ENCODE data around the gene ABLIM3. TPM values are rescaled to one million over a fixed set of nuclear protein-coding genes. Genes with fewer than 3 reads are reported as not detected.

The ABLIM3 gene
- total RNA-seq, 1 donor from 2014 or later, result 2.4 TPM

DNA sequence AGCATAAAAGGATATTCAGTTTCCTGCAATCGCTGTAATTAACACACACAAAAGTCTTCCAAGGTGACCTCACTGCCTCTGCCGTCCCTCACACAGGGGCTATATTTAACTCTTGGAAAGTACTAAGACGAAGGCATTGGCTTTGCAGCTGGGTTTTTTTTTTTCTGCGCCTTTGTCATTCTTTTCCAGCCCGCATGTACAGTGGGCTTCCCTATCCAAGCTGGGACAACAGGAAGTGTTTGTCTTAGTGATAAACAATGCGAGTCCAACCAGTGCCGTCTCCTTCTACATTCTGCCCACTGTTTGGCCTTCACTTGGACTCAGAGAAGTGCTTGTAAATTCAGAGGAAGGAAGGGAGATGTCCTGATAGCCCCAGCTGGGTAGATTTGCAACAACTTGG is 148.0 kb downstream of the ABLIM3 start:
- DNase-seq (ENCODE audit: low read depth, low spot score), result no peak
- Mint-ChIP-seq H3K4me1 (peaks cover 11% of the 10 kb centered on the region), H3K4me3 (no peak overlapping the region), H3K27me3 (ENCODE audit: low read depth) (no peaks in the 10 kb centered on the region), H3K36me3 (ENCODE audit: low read depth) (no peaks in the 10 kb centered on the region), H3K9me3 (no peaks in the 10 kb centered on the region), H3K27ac (ENCODE audit: unreplicated experiment) (peak overlapping the region; percentile 92)
- TF ChIP-seq, protein P1, sequence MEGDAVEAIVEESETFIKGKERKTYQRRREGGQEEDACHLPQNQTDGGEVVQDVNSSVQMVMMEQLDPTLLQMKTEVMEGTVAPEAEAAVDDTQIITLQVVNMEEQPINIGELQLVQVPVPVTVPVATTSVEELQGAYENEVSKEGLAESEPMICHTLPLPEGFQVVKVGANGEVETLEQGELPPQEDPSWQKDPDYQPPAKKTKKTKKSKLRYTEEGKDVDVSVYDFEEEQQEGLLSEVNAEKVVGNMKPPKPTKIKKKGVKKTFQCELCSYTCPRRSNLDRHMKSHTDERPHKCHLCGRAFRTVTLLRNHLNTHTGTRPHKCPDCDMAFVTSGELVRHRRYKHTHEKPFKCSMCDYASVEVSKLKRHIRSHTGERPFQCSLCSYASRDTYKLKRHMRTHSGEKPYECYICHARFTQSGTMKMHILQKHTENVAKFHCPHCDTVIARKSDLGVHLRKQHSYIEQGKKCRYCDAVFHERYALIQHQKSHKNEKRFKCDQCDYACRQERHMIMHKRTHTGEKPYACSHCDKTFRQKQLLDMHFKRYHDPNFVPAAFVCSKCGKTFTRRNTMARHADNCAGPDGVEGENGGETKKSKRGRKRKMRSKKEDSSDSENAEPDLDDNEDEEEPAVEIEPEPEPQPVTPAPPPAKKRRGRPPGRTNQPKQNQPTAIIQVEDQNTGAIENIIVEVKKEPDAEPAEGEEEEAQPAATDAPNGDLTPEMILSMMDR (conservative IDR thresholded peaks at IDR 0.05), result no peak

DNA sequence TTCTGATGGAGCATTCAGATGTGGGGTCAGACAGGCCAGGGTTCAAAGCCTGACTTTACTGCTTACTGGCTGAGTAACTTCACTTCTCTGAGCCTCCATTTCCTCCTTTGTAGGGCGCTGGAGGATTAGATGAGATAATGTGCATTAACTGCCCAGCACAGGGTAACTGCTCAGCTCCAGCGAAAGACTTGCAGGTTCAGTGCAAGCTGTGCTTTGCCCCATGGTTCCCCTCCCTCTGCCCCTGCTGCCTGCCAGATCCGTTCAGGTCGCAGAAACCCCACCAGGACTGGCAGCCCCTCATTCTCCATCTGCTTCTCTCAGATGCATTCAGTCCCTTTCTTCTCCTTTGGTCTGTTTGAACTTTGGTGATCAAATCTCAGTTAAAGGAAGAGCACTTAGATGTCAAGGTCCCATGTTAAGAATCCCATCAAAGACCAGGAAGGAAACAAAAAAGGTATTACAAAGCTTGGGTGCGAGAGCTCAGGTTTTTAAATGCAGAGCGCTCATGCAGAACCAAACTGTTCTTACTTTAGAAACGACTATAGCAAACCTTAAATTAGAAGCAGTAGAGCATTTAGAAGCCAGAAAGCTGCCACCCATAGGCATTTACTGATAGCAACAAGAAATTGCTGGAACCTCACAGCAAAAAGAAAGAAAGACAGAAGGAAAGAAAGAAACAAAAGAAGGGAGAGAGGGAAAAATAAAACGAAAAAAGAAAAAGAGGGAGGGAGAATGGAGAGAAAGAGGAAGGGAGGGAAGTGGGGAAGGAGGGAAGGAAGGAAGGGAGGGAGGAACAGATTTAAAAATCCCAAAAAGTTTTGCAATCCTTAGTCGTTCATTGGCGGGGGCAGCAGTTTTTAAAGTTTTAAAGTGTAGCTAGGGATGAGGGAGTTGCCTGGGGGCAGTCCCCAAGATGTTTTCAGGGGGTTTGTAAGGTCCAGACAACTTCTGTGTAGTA is 153.9 kb downstream of the ABLIM3 start:
- Mint-ChIP-seq H3K4me1 (peaks cover 7% of the 10 kb centered on the region), H3K27me3 (ENCODE audit: low read depth) (no peaks in the 10 kb centered on the region)

DNA sequence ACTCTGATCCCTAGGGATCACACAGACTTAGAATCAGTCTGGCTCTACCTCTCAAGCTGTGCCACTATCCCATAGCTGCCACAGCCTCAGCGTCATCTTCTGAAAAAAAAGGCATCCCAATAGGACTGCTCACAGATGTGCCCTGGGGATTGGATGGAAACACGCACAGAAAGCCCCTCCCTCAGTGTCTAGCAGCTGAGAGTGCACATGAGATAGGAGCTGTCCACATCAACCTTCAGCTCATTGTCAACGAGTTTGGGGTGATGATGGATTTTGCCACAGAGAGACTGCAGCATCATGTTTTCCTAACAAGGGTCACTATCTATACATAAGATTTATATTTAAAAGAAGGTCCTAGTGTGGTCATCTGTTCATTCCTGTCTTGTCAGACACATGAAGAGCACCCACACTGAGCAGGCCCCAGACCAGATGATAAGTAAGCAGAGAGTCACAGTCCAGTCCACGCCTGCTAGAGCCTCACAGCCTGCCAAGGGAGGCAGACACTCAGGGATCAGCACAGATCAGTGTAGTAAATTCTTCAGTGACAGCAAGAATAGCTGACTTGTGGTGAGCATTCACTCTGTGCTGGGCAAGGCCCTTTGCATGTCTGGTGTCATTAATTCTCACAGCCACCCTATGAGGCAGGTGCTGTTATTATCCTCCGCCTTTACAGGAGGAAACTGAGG is 156.2 kb downstream of the ABLIM3 start:
- TF ChIP-seq, protein P1 (conservative IDR thresholded peaks at IDR 0.05), result no peak
- H3K36me3 Mint-ChIP-seq (ENCODE audit: low read depth), result no peaks in the 10 kb centered on the region
- no peaks in the 10 kb centered on the region for H3K9me3 Mint-ChIP-seq
- H3K27me3 Mint-ChIP-seq (ENCODE audit: low read depth), result no peaks in the 10 kb centered on the region
- no peak for DNase-seq (ENCODE audit: low read depth, low spot score)
- H3K4me3 Mint-ChIP-seq, result no peak overlapping the region
- H3K27ac Mint-ChIP-seq (ENCODE audit: unreplicated experiment), result no peak overlapping the region
- peaks cover 7% of the 10 kb centered on the region for H3K4me1 Mint-ChIP-seq

More for the DNA sequence above, 153.9 kb downstream of the ABLIM3 start:
- no peak for DNase-seq (ENCODE audit: low read depth, low spot score)
- TF ChIP-seq, protein P1 (conservative IDR thresholded peaks at IDR 0.05), result no peak
- Mint-ChIP-seq H3K4me3 (no peak overlapping the region), H3K9me3 (no peaks in the 10 kb centered on the region), H3K27ac (ENCODE audit: unreplicated experiment) (no peak overlapping the region), H3K36me3 (ENCODE audit: low read depth) (no peaks in the 10 kb centered on the region)

DNA sequence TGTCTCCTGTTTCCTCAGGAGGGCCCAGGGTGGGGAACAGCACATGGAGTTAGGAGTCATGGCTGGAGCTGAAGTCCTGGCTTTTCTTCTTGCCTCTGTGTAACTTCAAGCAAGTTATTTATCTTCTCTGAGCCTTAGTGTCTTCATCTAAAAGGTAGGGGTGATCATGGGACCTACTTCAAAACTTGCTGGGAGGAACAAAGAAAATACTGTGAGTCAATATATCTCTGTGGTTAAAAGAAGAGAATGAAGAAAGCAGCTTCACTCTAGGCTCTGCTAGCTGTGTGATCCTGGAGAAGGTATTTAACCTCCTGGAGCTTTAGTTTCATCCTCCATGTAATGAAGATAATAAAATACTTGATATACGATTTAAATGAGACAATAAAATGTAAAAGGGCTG is 156.9 kb downstream of the ABLIM3 start:
- TF ChIP-seq, protein P1 (conservative IDR thresholded peaks at IDR 0.05), result no peak
- DNase-seq (ENCODE audit: low read depth, low spot score), result no peak
- Mint-ChIP-seq H3K36me3 (ENCODE audit: low read depth) (no peaks in the 10 kb centered on the region), H3K27me3 (ENCODE audit: low read depth) (no peaks in the 10 kb centered on the region), H3K4me3 (no peak overlapping the region), H3K9me3 (no peaks in the 10 kb centered on the region), H3K4me1 (peaks cover 7% of the 10 kb centered on the region), H3K27ac (ENCODE audit: unreplicated experiment) (no peak overlapping the region)

GRCh38 chr5:149298842-149299404 is 157.6 kb downstream of the ABLIM3 start:
- Mint-ChIP-seq H3K4me1 (peaks cover 7% of the 10 kb centered on the region), H3K27ac (ENCODE audit: unreplicated experiment) (no peak overlapping the region), H3K9me3 (no peaks in the 10 kb centered on the region), H3K4me3 (no peak overlapping the region), H3K36me3 (ENCODE audit: low read depth) (no peaks in the 10 kb centered on the region), H3K27me3 (ENCODE audit: low read depth) (no peaks in the 10 kb centered on the region)
- no peak for DNase-seq (ENCODE audit: low read depth, low spot score)
- TF ChIP-seq, protein P1 (conservative IDR thresholded peaks at IDR 0.05), result no peak
